ENCODE data around the gene SIVA1.
A peak's percentile ranks its signal among the peaks of the same experiment; 100 is the strongest.

Gene SIVA1

DNA sequence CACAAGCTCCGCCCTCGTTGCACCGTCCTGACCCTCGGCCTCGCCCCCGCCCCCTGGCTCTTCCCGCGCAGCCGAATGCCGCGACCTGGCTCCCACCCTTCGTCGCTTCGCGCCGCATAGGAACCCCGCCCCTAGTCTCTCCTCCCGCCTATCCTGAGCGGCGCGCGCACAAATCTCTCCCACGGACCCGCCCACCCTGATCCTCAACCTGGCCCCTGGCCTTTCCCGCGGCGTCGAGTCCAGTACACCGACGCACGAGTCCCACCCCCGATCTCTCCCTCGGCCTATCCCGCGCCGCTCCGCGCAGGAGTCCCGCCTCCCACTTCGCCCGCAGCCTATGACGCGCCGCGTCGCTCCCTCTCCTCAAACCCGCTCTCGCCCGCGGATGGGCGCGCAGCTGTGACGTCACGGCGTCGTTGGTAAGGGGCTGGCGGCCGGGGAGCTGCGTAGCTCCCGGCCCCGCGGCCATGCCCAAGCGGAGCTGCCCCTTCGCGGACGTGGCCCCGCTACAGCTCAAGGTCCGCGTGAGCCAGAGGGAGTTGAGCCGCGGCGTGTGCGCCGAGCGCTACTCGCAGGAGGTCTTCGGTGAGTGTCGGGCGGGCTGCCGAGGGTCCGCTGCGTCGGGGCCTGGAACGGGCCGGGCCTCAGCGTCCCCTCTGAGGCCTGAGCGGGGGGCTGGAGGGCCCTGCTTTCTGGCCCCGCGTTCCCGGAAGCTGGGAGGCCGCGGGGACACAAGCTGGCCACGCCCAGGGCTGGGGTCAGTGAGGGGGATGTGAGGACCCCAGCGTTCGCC lies at the start of gene SIVA1 (continued):
- peak; percentile 89; the same call in 1 of the 2 replicates for TF ChIP-seq ZSCAN5A (tag by site-specific recombination; IDR thresholded peaks at IDR 0.05)
- TF ChIP-seq BCL11A (tag by site-specific recombination; IDR thresholded peaks at IDR 0.05; ENCODE audit: low read depth) = no peak; the same call in 1 of the 2 replicates
- TF ChIP-seq ZNF843 (tag by site-specific recombination; IDR thresholded peaks at IDR 0.05) = peak; percentile 64
- no peak for TF ChIP-seq ZNF785 (tag by site-specific recombination; IDR thresholded peaks at IDR 0.05)
- TF ChIP-seq ZNF600 (tag by site-specific recombination; IDR thresholded peaks at IDR 0.05) = peak; percentile 62; the same call in 1 of the 2 replicates
- TF ChIP-seq ZNF223 (tag by site-specific recombination; IDR thresholded peaks at IDR 0.05) = 0 out of 2 replicates have a peak, but pooled peaks have one; percentile 11
- TF ChIP-seq ZNF629 (tag by site-specific recombination; IDR thresholded peaks at IDR 0.05) = peak; percentile 99
- TF ChIP-seq, protein P1, sequence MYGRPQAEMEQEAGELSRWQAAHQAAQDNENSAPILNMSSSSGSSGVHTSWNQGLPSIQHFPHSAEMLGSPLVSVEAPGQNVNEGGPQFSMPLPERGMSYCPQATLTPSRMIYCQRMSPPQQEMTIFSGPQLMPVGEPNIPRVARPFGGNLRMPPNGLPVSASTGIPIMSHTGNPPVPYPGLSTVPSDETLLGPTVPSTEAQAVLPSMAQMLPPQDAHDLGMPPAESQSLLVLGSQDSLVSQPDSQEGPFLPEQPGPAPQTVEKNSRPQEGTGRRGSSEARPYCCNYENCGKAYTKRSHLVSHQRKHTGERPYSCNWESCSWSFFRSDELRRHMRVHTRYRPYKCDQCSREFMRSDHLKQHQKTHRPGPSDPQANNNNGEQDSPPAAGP (tag by site-specific recombination; IDR thresholded peaks at IDR 0.05) = 0 out of 2 replicates have a peak, but pooled peaks have one; percentile 13
- TF ChIP-seq SP2 (tag by site-specific recombination; IDR thresholded peaks at IDR 0.05) = peak; percentile 99
- TF ChIP-seq GLI4 (tag by site-specific recombination; IDR thresholded peaks at IDR 0.05) = no peak
- no peak for TF ChIP-seq SCRT2 (tag by site-specific recombination; IDR thresholded peaks at IDR 0.05)
- TF ChIP-seq ZBTB17 (tag by site-specific recombination; IDR thresholded peaks at IDR 0.05) = peak; percentile 68
- TF ChIP-seq KLF1 (tag by site-specific recombination; IDR thresholded peaks at IDR 0.05) = peak; percentile 82
- TF ChIP-seq ZNF132 (tag by site-specific recombination; IDR thresholded peaks at IDR 0.05; ENCODE audit: borderline replicate concordance) = no peak
- peak; percentile 36 for TF ChIP-seq ZIC2 (tag by site-specific recombination; IDR thresholded peaks at IDR 0.05)
- TF ChIP-seq, protein P2, sequence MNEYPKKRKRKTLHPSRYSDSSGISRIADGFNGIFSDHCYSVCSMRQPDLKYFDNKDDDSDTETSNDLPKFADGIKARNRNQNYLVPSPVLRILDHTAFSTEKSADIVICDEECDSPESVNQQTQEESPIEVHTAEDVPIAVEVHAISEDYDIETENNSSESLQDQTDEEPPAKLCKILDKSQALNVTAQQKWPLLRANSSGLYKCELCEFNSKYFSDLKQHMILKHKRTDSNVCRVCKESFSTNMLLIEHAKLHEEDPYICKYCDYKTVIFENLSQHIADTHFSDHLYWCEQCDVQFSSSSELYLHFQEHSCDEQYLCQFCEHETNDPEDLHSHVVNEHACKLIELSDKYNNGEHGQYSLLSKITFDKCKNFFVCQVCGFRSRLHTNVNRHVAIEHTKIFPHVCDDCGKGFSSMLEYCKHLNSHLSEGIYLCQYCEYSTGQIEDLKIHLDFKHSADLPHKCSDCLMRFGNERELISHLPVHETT (tag by site-specific recombination; IDR thresholded peaks at IDR 0.05) = no peak
- no peak for TF ChIP-seq ZNF514 (tag by site-specific recombination; IDR thresholded peaks at IDR 0.05)
- peak; percentile 66 for TF ChIP-seq ZNF610 (tag by site-specific recombination; IDR thresholded peaks at IDR 0.05; ENCODE audit: borderline replicate concordance)
- peak; percentile 97 for TF ChIP-seq ZXDB (tag by site-specific recombination; IDR thresholded peaks at IDR 0.05)
- peak; percentile 96 for TF ChIP-seq SP3 (tag by site-specific recombination; IDR thresholded peaks at IDR 0.05)
- TF ChIP-seq, protein P3, sequence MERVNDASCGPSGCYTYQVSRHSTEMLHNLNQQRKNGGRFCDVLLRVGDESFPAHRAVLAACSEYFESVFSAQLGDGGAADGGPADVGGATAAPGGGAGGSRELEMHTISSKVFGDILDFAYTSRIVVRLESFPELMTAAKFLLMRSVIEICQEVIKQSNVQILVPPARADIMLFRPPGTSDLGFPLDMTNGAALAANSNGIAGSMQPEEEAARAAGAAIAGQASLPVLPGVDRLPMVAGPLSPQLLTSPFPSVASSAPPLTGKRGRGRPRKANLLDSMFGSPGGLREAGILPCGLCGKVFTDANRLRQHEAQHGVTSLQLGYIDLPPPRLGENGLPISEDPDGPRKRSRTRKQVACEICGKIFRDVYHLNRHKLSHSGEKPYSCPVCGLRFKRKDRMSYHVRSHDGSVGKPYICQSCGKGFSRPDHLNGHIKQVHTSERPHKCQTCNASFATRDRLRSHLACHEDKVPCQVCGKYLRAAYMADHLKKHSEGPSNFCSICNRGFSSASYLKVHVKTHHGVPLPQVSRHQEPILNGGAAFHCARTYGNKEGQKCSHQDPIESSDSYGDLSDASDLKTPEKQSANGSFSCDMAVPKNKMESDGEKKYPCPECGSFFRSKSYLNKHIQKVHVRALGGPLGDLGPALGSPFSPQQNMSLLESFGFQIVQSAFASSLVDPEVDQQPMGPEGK (tag by site-specific recombination; IDR thresholded peaks at IDR 0.05) = peak; percentile 89

DNA sequence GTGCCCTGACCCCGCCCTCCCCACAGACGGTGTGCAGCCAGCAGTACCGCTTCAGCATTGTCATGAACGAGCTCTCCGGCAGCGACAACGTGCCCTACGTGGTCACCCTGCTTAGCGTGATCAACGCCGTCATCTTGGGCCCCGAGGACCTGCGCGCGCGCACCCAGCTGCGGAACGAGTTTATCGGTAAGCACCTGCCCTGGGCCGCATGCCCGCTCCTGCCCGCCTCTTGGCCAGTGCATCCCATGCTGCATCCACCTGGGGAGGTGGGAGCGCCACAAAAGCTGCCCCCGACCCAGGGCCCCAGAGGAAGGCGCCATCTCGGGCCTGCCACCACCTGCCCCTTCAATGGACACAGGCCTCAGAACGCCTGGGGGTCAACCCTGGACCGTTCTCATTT lies 49.7 kb upstream of the SIVA1 start:
- ChIA-PET POLR2A (no interaction called here), CTCF (no interaction called here)
- H3K27ac ChIP-seq (ENCODE audit: extremely low read depth, low read depth, low read length) = no peak overlapping the region
- H3K4me1 ChIP-seq (ENCODE audit: control insufficient read depth, insufficient read depth, low read length) = no peaks in the 10 kb centered on the region
- H3K9me3 ChIP-seq (ENCODE audit: control insufficient read depth, insufficient read depth, low read depth, low read length) = no peaks in the 10 kb centered on the region
- no peak overlapping the region for H3K4me3 ChIP-seq (ENCODE audit: low read depth, low read length)
- H3K36me3 ChIP-seq (ENCODE audit: control insufficient read depth in 2 of 2, insufficient read depth in 1 of 2, low read length in 2 of 2) = peaks cover 5 to 52% of the 10 kb centered on the region in 2 experiments; a peak in 2 of 3 replicates
- TF ChIP-seq FEZF1 (tag by site-specific recombination; IDR thresholded peaks at IDR 0.05) = no peak
- TF ChIP-seq HOXA7 (CRISPR knock-in tag; IDR thresholded peaks at IDR 0.05; ENCODE audit: borderline replicate concordance) = no peak
- no peak for TF ChIP-seq ZNF610 (tag by site-specific recombination; IDR thresholded peaks at IDR 0.05; ENCODE audit: borderline replicate concordance)
- TF ChIP-seq ZNF664 (tag by site-specific recombination; IDR thresholded peaks at IDR 0.05) = no peak
- TF ChIP-seq ZNF37A (tag by site-specific recombination; IDR thresholded peaks at IDR 0.05) = no peak
- no peak for TF ChIP-seq OSR2 (tag by site-specific recombination; IDR thresholded peaks at IDR 0.05)
- no peak for TF ChIP-seq ZNF501 (tag by site-specific recombination; IDR thresholded peaks at IDR 0.05)
- no peak for TF ChIP-seq KLF16 (tag by site-specific recombination; IDR thresholded peaks at IDR 0.05)
- TF ChIP-seq, protein P4, sequence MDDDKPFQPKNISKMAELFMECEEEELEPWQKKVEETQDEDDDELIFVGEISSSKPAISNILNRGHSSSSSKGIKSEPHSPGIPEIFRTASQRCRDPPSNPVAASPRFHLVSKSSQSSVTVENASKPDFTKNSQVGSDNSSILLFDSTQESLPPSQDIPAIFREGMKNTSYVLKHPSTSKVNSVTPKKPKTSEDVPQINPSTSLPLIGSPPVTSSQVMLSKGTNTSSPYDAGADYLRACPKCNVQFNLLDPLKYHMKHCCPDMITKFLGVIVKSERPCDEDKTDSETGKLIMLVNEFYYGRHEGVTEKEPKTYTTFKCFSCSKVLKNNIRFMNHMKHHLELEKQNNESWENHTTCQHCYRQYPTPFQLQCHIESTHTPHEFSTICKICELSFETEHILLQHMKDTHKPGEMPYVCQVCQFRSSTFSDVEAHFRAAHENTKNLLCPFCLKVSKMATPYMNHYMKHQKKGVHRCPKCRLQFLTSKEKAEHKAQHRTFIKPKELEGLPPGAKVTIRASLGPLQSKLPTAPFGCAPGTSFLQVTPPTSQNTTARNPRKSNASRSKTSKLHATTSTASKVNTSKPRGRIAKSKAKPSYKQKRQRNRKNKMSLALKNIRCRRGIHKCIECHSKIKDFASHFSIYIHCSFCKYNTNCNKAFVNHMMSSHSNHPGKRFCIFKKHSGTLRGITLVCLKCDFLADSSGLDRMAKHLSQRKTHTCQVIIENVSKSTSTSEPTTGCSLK (tag by site-specific recombination; IDR thresholded peaks at IDR 0.05) = no peak
- TF ChIP-seq ZNF529 (tag by site-specific recombination; IDR thresholded peaks at IDR 0.05; ENCODE audit: insufficient replicate concordance) = no peak
